Sciatic nerve (tissue), 2 donors: ENCODE data around the gene C16orf54. TPM values are rescaled to one million over a fixed set of nuclear protein-coding genes. Genes with fewer than 3 reads are reported as not detected.
"Not testable (repeated sequence)": the region's sequence is repeated elsewhere in the genome, so short reads cannot be mapped to it uniquely, and the experiment has no call there.

Source experiments
- ATAC-seq: fragments of 200-7000 bp; cut with Tn5 transposase; one replicate; pipeline ENCODE4 v1.9.1; 2020; ENCODE audit warnings: mild to moderate bottlenecking, moderate library complexity
- DNase-seq: peaks from one replicate; pipeline ENCODE4 v3.0.0-alpha.2; 2020; ENCODE audit warnings: low spot score
- intact Hi-C: fragments of 100-400 bp; cut with DNase I; formaldehyde crosslinking; loops from one replicate; pipeline ENCODE4 v1.14.2; 2022
- total RNA-seq: library from RNA; stranded (reverse); fragmentation: NEBNext Ultra II Directional; extraction: Animal tissue kit (Norgen Biotek cat#: 25700); gene quantifications from one replicate; pipeline ENCODE4 v1.2.1, GENCODE V29; 2021
- donor health status: DM: no; HTN: no; CAD: no.
- donor health status: DM: no; HTN: no; CAD: no.

C16orf54 gene
- total RNA-seq: 2.2 TPM

DNA sequence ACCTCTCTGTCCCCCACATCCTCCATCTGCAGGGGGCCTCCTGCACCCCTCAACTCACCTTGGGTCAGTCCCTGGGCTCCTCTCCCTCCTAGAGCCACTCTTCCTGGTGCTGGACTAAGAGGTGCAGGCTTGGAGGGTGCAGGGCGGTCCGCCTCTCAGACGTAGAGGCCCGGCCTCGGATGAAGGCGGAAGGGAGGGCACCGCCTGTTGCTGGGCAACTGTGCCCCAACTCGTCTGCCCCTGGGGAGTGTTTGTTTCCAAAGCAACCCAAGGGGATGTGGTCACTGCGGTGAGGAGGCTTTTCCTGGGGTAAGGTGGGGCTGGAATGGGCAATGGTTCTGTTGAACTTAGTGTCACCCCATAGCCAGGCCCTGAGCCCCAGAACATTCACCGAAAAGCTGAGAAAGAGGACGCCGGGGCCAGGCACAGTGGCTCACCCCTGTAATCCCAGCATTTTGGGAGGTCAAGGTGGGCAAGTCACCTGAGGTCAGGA is at the start of gene C16orf54:
TSS of gene C16orf54 (minus strand) at position 138 of the 493 bp plus-strand sequence. CDS start 1,039 bp downstream, outside the sequence.
- intact Hi-C loops: no loop called here
- DNase-seq (peak; percentile 72), ATAC-seq (peak; percentile 89)

DNA sequence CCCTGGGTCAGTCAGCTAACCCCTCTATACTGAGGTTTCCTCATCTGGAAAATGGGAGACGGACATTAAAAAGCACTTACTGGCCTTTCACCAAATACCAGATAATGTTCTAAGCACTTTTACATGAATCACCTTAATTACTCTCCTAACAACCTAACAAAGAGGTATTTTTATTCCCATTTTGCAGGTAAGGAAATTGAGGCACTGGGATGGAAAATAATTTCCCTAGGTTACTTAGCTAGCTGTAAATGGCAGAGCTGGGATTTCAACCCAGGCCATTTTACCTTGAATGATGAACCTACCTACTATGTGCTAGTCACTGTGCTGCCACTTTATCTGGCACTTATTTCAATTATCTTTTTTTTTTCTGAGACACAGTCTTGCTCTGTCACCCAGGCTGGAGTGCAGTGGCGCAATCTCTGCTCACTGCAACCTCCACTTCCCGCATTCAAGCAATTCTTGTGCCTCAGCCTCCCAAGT is 48.5 kb upstream of the C16orf54 start:
- intact Hi-C loops: no loop called here
- no peak for ATAC-seq
- DNase-seq: no peak

DNA sequence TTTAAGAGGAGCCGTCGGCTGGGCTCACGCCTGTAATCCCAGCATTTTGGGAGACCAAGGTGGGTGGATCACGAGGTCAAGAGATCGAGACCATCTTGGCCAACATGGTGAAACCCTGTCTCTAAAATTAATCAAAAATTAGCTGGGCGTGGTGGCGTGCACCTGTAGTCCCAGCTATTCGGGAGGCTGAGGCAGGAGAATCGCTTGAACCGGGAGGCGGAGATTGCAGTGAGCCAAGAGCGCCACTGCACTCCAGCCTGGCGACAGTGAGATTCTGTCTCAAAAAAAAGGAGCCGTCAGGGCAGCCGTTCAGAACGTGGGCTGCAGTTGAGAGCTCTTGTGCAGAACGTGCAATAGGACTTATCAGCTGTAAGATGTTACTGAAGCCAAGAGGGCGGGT is 47.4 kb upstream of the C16orf54 start:
- intact Hi-C loops, ATAC-seq, DNase-seq: not testable (repeated sequence)

DNA sequence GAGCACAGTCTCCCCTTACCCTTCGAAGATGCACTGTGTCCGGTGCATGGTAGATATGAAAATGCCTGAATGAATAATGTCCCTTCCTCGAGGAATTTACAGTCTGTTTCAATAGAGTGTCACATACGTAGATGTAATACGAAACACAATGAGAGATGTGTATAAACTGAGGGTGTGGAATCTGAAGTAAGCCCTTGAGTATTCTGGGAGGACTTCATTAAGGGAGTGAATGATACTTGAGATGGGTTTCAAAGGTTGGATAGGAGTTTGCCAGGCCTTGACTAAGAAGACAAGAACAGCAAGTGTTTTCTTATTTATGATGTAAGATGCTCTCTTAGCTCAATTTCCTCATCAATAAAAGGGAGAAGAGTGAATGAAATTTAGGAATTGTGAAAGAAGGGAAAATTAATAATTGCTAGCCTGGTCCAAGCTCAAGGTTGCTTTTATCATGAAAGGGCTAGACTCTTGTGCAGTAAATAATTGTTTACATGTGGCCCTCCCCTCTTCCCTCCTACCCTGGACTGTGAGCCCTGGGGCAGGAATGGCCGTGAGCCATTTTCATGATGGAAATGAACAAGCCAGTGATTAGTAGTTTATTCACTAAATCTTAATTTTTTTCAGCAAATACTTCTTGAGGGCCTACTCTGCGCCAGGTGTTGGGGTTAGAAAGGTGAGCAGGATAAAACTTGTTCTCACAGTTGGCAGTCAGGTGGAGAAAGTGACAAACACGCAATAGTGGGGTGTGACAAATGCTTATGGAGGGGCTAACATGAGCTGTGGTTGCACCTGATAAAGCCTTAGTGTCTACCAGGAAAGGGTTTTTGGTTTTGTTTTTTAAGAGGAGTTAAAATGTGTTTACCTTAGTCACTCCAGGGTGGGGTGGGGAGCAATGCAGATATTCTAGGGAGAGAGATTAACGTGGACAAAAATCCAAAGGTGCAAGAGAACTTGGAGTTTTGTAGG is 46.3 kb upstream of the C16orf54 start:
- DNase-seq: no peak
- intact Hi-C loops: no loop called here
- ATAC-seq: no peak

- DNase-seq (no peak), ATAC-seq (no peak)
- intact Hi-C loops: no loop called here
Measured at GRCh38 chr16:29790949-29791844, 45.4 kb upstream of the C16orf54 start.

GRCh38 chr16:29790183-29790948 is 44.6 kb upstream of the C16orf54 start, which contains the start of gene KIF22:
Gene KIF22 (plus strand): TSS chr16:29790751. CDS start chr16:29790760, 9 bp downstream.
- peak; percentile 100 for DNase-seq
- intact Hi-C loops: no loop called here
- peak; percentile 99 for ATAC-seq

DNA sequence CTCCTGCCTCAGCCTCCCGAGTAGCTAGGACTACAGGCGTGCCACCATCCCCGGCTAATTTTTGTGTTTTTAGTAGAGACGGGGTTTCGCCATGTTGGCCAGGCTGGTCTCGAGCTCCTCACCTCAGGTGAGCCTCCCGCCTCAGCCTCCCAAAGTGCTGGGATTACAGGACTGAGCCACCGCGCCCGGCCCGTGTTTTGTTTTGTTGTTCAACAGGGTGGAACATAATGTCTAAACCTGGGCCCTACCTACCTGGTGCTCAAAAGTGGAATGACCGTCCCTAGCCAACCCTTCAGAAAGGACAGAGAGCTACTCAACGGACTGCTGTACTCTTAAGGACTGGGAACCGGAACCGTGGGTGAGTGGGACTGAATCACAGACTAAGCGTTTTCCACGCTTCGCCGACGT is 44.0 kb upstream of the C16orf54 start:
- DNase-seq: no peak
- intact Hi-C loops: no loop called here

GRCh38 chr16:29787155-29787554 is 41.4 kb upstream of the C16orf54 start:
- intact Hi-C loops, ATAC-seq, DNase-seq: not testable (repeated sequence)

More for the DNA sequence above, 44.0 kb upstream of the C16orf54 start:
- no peak for ATAC-seq

DNA sequence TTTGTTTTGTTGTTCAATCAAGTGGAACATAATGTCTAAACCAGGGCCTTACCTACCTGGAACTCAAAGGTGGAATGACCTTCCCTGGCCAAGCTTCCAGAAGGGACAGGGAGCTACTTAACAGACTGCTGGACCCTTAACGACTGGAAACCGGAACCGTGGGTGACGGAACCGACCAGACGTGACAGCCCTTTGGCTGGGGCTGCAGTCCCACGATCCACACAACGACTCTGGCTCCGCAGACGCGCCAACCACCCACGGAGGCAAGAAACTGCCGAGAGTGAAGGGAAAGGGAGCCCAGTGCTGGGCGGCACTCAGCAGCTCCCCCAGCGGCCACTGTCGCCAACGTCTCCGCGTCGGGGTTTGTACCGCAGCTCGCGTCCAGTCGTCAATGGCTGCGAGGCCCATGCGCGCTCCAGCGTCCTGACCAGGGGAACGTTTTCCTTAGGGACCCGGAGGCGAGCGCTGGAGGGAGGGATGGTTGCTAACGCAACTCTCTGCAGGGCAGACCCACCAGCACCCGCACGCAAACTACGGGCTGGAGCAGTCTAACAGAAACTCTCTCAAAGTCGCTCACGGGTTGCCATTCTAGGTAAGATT is 39.2 kb upstream of the C16orf54 start:
- ATAC-seq (peak; percentile 88), DNase-seq (peak; percentile 87)
- intact Hi-C loops: no loop called here

DNA sequence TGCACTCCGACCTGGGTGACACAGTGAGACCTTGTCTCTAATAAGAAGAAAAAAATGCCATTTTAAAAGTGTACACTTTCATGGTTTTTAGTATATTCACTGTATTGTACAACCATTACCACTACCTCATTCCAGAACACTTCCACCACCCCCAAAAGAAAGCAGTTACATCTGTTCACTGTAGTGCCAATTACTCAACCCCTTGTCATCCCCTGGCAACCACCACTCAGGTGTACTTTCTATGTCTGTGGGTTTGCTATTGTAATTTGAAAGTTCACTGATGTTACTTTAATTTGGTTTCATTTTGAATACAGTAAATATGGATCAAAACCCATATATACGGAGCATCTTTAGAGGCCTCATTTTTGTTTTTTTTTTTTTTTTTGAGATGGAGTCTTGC is 38.4 kb upstream of the C16orf54 start:
- DNase-seq (no peak), ATAC-seq (no peak)
- intact Hi-C loops: no loop called here

DNA sequence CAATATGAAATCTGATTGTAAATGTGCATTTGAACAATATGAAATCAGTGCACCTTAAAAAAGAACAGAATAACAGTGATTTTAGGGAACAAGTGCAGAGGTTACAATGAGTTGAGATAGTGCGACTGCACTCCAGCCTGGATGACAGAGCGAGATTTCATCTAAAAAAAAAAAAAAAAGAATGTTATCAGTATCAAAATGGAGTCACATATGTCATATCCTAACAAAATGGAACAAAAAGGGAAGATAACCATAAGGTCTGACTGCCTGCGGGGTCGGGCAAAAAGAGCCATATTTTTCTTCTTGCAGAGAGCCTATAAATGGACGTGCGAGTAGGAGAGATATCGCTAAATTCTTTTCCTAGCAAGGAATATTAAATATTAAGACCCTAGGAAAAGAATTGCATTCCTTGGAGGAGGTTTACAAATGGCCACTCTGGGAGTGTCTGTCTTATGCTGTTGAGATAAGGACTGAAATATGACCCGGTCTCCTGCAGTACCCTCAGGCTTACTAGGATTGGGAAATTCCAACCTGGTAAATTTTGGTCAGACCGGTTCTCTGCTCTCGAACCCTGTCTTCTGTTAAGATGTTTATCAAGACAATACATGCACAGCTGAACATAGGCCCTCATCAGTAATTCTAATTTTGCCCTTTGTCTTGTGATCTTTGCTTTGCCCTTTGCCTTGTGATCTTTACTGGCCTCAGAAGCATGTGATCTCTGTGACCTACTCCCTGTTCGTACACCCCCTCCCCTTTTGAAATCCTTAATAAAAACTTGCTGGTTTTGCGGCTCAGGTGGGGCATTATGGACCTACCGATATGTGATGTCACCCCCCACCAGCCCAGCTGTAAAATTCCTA is 37.5 kb upstream of the C16orf54 start:
- intact Hi-C loops, ATAC-seq, DNase-seq: not testable (repeated sequence)

- ATAC-seq (no peak), DNase-seq (no peak)
- intact Hi-C loops: no loop called here
Measured at GRCh38 chr16:29779474-29779873, 33.7 kb upstream of the C16orf54 start.

DNA sequence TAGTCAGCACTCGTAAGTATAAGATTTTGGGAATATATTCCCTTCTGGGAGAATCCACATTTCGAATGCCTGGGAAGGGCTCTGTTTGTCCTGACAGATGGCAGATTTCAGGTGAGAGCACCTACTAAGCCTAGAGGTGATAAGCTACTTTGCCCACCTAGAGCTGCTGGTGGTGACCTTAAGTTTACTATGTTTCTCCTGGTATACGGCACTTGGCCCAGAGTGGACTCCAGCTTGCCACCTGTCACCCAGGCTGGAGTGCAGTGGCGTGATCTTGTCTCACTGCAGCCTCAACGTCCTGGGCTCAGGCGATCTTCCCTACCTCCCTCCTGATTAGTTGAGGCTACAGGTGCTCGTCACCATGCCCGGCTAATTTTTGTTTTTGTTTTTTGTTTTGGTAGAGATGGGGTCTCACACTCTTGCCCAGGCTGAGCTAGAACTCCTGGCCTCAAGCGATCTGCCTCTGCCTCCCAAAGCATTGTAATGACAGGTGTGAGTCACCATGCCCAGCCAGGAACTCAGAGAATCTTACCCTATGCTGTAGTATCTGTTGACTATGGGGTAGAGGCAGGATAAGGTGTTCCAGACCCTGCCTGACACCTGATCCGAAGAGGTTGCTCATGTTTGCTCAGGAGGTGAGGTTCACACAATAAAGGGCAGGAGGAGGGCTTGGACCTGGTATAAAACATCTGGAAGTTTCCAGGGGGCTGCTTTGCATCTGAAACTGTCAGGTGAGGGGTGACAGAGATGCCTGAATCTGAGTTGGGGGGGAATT is 32.0 kb upstream of the C16orf54 start, which contains the start of gene ZG16:
TSS of gene ZG16 (plus strand) at position 681 of the 775 bp plus-strand sequence. CDS start 1,011 bp downstream, outside the sequence.
- ATAC-seq: no peak
- intact Hi-C loops: no loop called here
- DNase-seq: no peak

- DNase-seq (no peak), ATAC-seq (no peak)
- intact Hi-C loops: no loop called here
Measured at GRCh38 chr16:29775742-29776408, 30.1 kb upstream of the C16orf54 start.

GRCh38 chr16:29774730-29775129 is 28.9 kb upstream of the C16orf54 start:
- DNase-seq (no peak), ATAC-seq (no peak)
- intact Hi-C loops: no loop called here

GRCh38 chr16:29772330-29772729 is 26.5 kb upstream of the C16orf54 start:
- DNase-seq, ATAC-seq, intact Hi-C loops: not testable (repeated sequence)
